Measurements from ENCODE around the gene PARVG.

- TF ChIP-seq CTCF (IDR thresholded peaks at IDR 0.05) (no peak), POLR2A (IDR thresholded peaks at IDR 0.05) (no peak)
These were observed 15.3 kb upstream of the PARVG start for GRCh38 chr22:44165286-44165874.
